HepG2 (cell line): ENCODE data around the gene ZXDC. TPM values are rescaled to one million over a fixed set of nuclear protein-coding genes. Genes with fewer than 3 reads are reported as not detected.

ENCODE experiments used
- ATF7 ChIP-seq, 2 experiments: fragments of 450-650 bp in 1 of 2; sonication (generic) in 1 of 2; formaldehyde crosslinking in 1 of 2; IDR thresholded peaks; 2 replicates each; pipeline versions ENCODE4 v1.4.0 to v1.6.1; 2016 to 2020; ENCODE audit warnings: antibody characterized with exemption in 1 of 2, mild to moderate bottlenecking in 1 of 2, missing genetic modification reagents in 1 of 2
- CCDC6 ChIP-seq: sonication (generic); formaldehyde crosslinking; IDR thresholded peaks from 2 replicates; pipeline ENCODE4 v1.8.1; 2022; ENCODE audit warnings: mild to moderate bottlenecking, missing genetic modification reagents, moderate library complexity
- CREM ChIP-seq, 2 experiments: sonication (generic) in 1 of 2; formaldehyde crosslinking in 1 of 2; IDR thresholded peaks; 2 replicates each; pipeline versions ENCODE4 v1.4.0 to v1.6.1; 2016 to 2020; ENCODE audit warnings: antibody characterized with exemption in 1 of 2, mild to moderate bottlenecking in 1 of 2, missing genetic modification reagents in 1 of 2
- FLYWCH1 ChIP-seq: sonication (generic); formaldehyde crosslinking; IDR thresholded peaks from 2 replicates; pipeline ENCODE4 v1.8.1; 2023; ENCODE audit warnings: mild to moderate bottlenecking, missing genetic modification reagents
- FOXP1 ChIP-seq, 2 experiments: fragments of 450-650 bp in 1 of 2; IDR thresholded peaks; 2 replicates each; pipeline ENCODE4 v1.6.1; 2017 to 2018; ENCODE audit warnings: antibody characterized with exemption in 1 of 2
- MBNL3 ChIP-seq: fragments of 250-450 bp; sonication (Bioruptor Pico); conservative IDR thresholded peaks from 2 replicates; pipeline ENCODE4 v1.8.0; 2022; ENCODE audit warnings: mild to moderate bottlenecking, inconsistent platforms
- MTF2 ChIP-seq: sonication (generic); formaldehyde crosslinking; IDR thresholded peaks from 2 replicates; pipeline ENCODE4 v1.5.0; 2020; ENCODE audit warnings: missing genetic modification reagents, borderline replicate concordance
- MZF1 ChIP-seq: sonication (generic); formaldehyde crosslinking; IDR thresholded peaks from 2 replicates; pipeline ENCODE4 v1.8.1; 2023; ENCODE audit warnings: mild to moderate bottlenecking, missing genetic modification reagents, borderline replicate concordance
- NCOA2 ChIP-seq: sonication (generic); formaldehyde crosslinking; IDR thresholded peaks from 2 replicates; pipeline ENCODE4 v1.8.0; 2022; ENCODE audit warnings: inconsistent platforms
- PITX1 ChIP-seq: sonication (generic); formaldehyde crosslinking; IDR thresholded peaks from 2 replicates; pipeline ENCODE4 v1.5.1; 2020; ENCODE audit warnings: mild to moderate bottlenecking, missing genetic modification reagents
- SATB2 ChIP-seq: sonication (generic); formaldehyde crosslinking; IDR thresholded peaks from 2 replicates; pipeline ENCODE4 v1.5.0; 2020; ENCODE audit warnings: missing genetic modification reagents
- SMAD9 ChIP-seq: sonication (generic); formaldehyde crosslinking; IDR thresholded peaks from 2 replicates; pipeline ENCODE4 v1.5.1; 2020; ENCODE audit warnings: mild to moderate bottlenecking, missing genetic modification reagents
- SMARCE1 ChIP-seq: fragments of 450-650 bp; IDR thresholded peaks from 2 replicates; pipeline ENCODE4 v1.6.1; 2017; ENCODE audit warnings: borderline replicate concordance
- SRSF1 ChIP-seq: fragments of 200-400 bp; formaldehyde crosslinking; optimal IDR thresholded peaks from 2 replicates; pipeline ENCODE3; 2017; ENCODE audit warnings: mild to moderate bottlenecking, low read depth, low read length, moderate library complexity
- TSC22D2 ChIP-seq: sonication (generic); formaldehyde crosslinking; IDR thresholded peaks from 2 replicates; pipeline ENCODE4 v1.5.1; 2020; ENCODE audit warnings: missing genetic modification reagents, mild to moderate bottlenecking, borderline replicate concordance
- ZBTB8A ChIP-seq: sonication (generic); formaldehyde crosslinking; IDR thresholded peaks from 2 replicates; pipeline ENCODE4 v1.4.0; 2020; ENCODE audit warnings: mild to moderate bottlenecking, low read depth, missing genetic modification reagents, borderline replicate concordance
- ZFAT ChIP-seq: sonication (generic); formaldehyde crosslinking; conservative IDR thresholded peaks from 2 replicates; pipeline ENCODE4 v1.8.1; 2023; ENCODE audit warnings: missing genetic modification reagents, inconsistent platforms
- ZFP36L1 ChIP-seq: sonication (generic); formaldehyde crosslinking; IDR thresholded peaks from 2 replicates; pipeline ENCODE4 v1.8.0; 2022; ENCODE audit warnings: mild to moderate bottlenecking, missing genetic modification reagents, moderate library complexity
- ZFP82 ChIP-seq: sonication (generic); formaldehyde crosslinking; IDR thresholded peaks from 2 replicates; pipeline ENCODE4 v1.5.1; 2020; ENCODE audit warnings: mild to moderate bottlenecking, missing genetic modification reagents, borderline replicate concordance
- ZNF20 ChIP-seq: sonication (generic); formaldehyde crosslinking; IDR thresholded peaks from 2 replicates; pipeline ENCODE4 v1.4.0; 2020; ENCODE audit warnings: mild to moderate bottlenecking, moderate library complexity, missing genetic modification reagents
- ZNF382 ChIP-seq: sonication (generic); formaldehyde crosslinking; IDR thresholded peaks from 2 replicates; pipeline ENCODE4 v1.5.0; 2020; ENCODE audit warnings: missing genetic modification reagents, mild to moderate bottlenecking, borderline replicate concordance
- ZNF460 ChIP-seq: sonication (generic); formaldehyde crosslinking; IDR thresholded peaks from 2 replicates; pipeline ENCODE4 v1.5.1; 2020; ENCODE audit warnings: missing genetic modification reagents, mild to moderate bottlenecking, borderline replicate concordance
- ZNF775 ChIP-seq: sonication (generic); formaldehyde crosslinking; IDR thresholded peaks from 2 replicates; pipeline ENCODE4 v1.4.0; 2020; ENCODE audit warnings: missing genetic modification reagents, mild to moderate bottlenecking, moderate library complexity, borderline replicate concordance
- polyA plus RNA-seq, 8 experiments: library from polyadenylated mRNA; depleted of rRNA in 3 of 8; stranded (reverse) in 7 of 8; unstranded in 1 of 8; fragments of >200 nt; fragmentation: Illumina TruSeq in 4 of 8; extraction: Trizol in 4 of 8; gene quantifications; 2 replicates each; pipeline versions ENCODE4 v1.2.1 to v1.2.3, GENCODE V29; 2011 to 2016; ENCODE audit warnings: low read depth in 4 of 8, missing spikeins in 1 of 8, mixed read lengths in 1 of 8; ENCODE audit not compliant: insufficient read depth in 1 of 8
- total RNA-seq, 5 experiments: library from RNA; depleted of rRNA; stranded (reverse); fragments of >200 nt; fragmentation: Illumina TruSeq; extraction: Trizol; gene quantifications; 2 replicates each; pipeline ENCODE4 v1.2.3, GENCODE V29; 2016; ENCODE audit warnings: low read depth in 1 of 5
- TF ChIP-seq, protein P1 (sequence below): sonication (generic); formaldehyde crosslinking; IDR thresholded peaks from 2 replicates; pipeline ENCODE4 v1.4.0; 2020; ENCODE audit warnings: missing genetic modification reagents
- TF ChIP-seq, protein P2 (sequence below): sonication (generic); formaldehyde crosslinking; IDR thresholded peaks from 2 replicates; pipeline ENCODE4 v1.8.0; 2022; ENCODE audit warnings: mild to moderate bottlenecking, missing genetic modification reagents
- TF ChIP-seq, protein P3 (sequence below): IDR thresholded peaks from 2 replicates; pipeline ENCODE4 v1.4.0; 2020; ENCODE audit warnings: mild to moderate bottlenecking, missing genetic modification reagents

ZXDC gene
- total and polyA plus RNA-seq, 2 of the 13 experiments (the other 11 are each of a cell fraction or from before 2014, with no cell fraction given), result 17.6 to 21.2 TPM

DNA sequence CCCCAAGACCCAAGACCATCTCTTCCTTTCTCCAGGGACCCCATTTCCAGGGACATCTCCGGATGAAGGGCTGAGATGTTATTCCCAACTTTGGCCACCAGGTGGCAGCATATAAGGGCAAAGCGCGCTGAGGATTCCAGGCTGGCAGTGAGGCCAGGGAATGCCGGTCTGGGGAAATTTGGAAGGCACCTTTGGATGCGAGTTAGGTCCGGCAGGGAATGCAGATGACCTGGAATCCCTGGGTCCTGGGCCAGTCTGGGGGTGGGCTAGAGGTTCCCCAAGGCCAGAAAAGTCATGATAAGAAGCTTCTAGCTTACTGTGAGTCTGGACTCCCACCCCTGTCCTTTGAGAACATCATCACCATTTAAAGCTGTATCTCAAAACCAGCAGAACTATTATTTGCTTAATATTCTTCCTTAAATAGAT, 46.7 kb upstream of the ZXDC start (continued):
- no peak for TF ChIP-seq ZNF20
- no peak for TF ChIP-seq MZF1 (CRISPR knock-in tag)
- no peak for TF ChIP-seq CCDC6 (CRISPR knock-in tag)
- TF ChIP-seq TSC22D2, result no peak
- no peak for TF ChIP-seq ZNF382 (CRISPR knock-in tag)
- no peak for TF ChIP-seq PITX1 (CRISPR knock-in tag)
- TF ChIP-seq, protein P1, sequence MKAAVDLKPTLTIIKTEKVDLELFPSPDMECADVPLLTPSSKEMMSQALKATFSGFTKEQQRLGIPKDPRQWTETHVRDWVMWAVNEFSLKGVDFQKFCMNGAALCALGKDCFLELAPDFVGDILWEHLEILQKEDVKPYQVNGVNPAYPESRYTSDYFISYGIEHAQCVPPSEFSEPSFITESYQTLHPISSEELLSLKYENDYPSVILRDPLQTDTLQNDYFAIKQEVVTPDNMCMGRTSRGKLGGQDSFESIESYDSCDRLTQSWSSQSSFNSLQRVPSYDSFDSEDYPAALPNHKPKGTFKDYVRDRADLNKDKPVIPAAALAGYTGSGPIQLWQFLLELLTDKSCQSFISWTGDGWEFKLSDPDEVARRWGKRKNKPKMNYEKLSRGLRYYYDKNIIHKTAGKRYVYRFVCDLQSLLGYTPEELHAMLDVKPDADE (CRISPR knock-in tag), result no peak
- TF ChIP-seq ZNF775 (CRISPR knock-in tag), result no peak
- TF ChIP-seq, protein P2, sequence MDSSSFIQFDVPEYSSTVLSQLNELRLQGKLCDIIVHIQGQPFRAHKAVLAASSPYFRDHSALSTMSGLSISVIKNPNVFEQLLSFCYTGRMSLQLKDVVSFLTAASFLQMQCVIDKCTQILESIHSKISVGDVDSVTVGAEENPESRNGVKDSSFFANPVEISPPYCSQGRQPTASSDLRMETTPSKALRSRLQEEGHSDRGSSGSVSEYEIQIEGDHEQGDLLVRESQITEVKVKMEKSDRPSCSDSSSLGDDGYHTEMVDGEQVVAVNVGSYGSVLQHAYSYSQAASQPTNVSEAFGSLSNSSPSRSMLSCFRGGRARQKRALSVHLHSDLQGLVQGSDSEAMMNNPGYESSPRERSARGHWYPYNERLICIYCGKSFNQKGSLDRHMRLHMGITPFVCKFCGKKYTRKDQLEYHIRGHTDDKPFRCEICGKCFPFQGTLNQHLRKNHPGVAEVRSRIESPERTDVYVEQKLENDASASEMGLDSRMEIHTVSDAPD (CRISPR knock-in tag), result no peak
- TF ChIP-seq MBNL3 (CRISPR knock-in tag), result no peak
- TF ChIP-seq ATF7 (IDR thresholded peaks at IDR 0.05), result no peak
- no peak for TF ChIP-seq ATF7 (CRISPR knock-in tag; IDR thresholded peaks at IDR 0.05)
- no peak for TF ChIP-seq FOXP1 (IDR thresholded peaks at IDR 0.05)
- no peak for TF ChIP-seq FOXP1 (CRISPR knock-in tag; IDR thresholded peaks at IDR 0.05)
- peak; percentile 9; the same call in 1 of the 2 replicates for TF ChIP-seq ZFP36L1 (CRISPR knock-in tag)
- no peak for TF ChIP-seq CREM (IDR thresholded peaks at IDR 0.05)
- TF ChIP-seq CREM (CRISPR knock-in tag; IDR thresholded peaks at IDR 0.05), result no peak
- TF ChIP-seq SRSF1, result no peak
- no peak for TF ChIP-seq MTF2 (CRISPR knock-in tag)
- no peak for TF ChIP-seq SMAD9 (CRISPR knock-in tag)
- TF ChIP-seq ZBTB8A (CRISPR knock-in tag), result no peak
- TF ChIP-seq, protein P3, sequence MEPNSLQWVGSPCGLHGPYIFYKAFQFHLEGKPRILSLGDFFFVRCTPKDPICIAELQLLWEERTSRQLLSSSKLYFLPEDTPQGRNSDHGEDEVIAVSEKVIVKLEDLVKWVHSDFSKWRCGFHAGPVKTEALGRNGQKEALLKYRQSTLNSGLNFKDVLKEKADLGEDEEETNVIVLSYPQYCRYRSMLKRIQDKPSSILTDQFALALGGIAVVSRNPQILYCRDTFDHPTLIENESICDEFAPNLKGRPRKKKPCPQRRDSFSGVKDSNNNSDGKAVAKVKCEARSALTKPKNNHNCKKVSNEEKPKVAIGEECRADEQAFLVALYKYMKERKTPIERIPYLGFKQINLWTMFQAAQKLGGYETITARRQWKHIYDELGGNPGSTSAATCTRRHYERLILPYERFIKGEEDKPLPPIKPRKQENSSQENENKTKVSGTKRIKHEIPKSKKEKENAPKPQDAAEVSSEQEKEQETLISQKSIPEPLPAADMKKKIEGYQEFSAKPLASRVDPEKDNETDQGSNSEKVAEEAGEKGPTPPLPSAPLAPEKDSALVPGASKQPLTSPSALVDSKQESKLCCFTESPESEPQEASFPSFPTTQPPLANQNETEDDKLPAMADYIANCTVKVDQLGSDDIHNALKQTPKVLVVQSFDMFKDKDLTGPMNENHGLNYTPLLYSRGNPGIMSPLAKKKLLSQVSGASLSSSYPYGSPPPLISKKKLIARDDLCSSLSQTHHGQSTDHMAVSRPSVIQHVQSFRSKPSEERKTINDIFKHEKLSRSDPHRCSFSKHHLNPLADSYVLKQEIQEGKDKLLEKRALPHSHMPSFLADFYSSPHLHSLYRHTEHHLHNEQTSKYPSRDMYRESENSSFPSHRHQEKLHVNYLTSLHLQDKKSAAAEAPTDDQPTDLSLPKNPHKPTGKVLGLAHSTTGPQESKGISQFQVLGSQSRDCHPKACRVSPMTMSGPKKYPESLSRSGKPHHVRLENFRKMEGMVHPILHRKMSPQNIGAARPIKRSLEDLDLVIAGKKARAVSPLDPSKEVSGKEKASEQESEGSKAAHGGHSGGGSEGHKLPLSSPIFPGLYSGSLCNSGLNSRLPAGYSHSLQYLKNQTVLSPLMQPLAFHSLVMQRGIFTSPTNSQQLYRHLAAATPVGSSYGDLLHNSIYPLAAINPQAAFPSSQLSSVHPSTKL, result no peak
- no peak for TF ChIP-seq ZNF460 (CRISPR knock-in tag)
- no peak for TF ChIP-seq FLYWCH1 (CRISPR knock-in tag)
- no peak for TF ChIP-seq ZFP82
- TF ChIP-seq SATB2 (CRISPR knock-in tag), result no peak
- no peak for TF ChIP-seq NCOA2 (CRISPR knock-in tag)
- TF ChIP-seq ZFAT (CRISPR knock-in tag), result no peak
- TF ChIP-seq SMARCE1, result no peak
